IMR-90 (cell line): ENCODE measurements around the gene ASTE1. TPM values are rescaled to one million over a fixed set of nuclear protein-coding genes. Genes with fewer than 3 reads are reported as not detected.

Experiments used
- ATAC-seq: fragments of 200-7000 bp; cut with Tn5 transposase; 2 replicates; pipeline ENCODE4 v1.9.1; 2020; ENCODE audit warnings: low read depth, mild to moderate bottlenecking, moderate library complexity
- BruUV-seq: library from RNA; stranded (reverse); fragments of 400-500 nt; replicated peaks from 2 replicates; lab custom pipeline; 2021; lab: Mats Ljungman, UMichigan
- CTCF ChIA-PET: fragments of 300-600 bp; formaldehyde crosslinking; extraction: SDS; loops from one replicate; lab custom pipeline; 2021; ENCODE audit warnings: antibody characterized with exemption; lab: Yijun Ruan, JAX
- POLR2A ChIA-PET: fragments of 300-600 bp; sonication (Branson Sonifier 250); formaldehyde crosslinking; loops from one replicate; lab custom pipeline; 2022; ENCODE audit warnings: antibody characterized with exemption; ENCODE audit not compliant: unreplicated experiment; lab: Charles Lee
- DNase-seq: peaks from one replicate; pipeline ENCODE4 v3.0.0; 2013
- H2AFZ ChIP-seq: replicated peaks from 2 replicates; pipeline ENCODE3; 2013; ENCODE audit warnings: low read length, mild to moderate bottlenecking; ENCODE audit not compliant: poor library complexity
- H2AK5ac ChIP-seq: 2 replicates; pipeline ENCODE4 v1.6.1; 2013; ENCODE audit warnings: low read depth, low read length, inconsistent platforms
- H2AK9ac ChIP-seq: replicated peaks from 2 replicates; pipeline ENCODE3; 2013; ENCODE audit warnings: mild to moderate bottlenecking, low read depth, low read length, moderate library complexity; ENCODE audit not compliant: poor library complexity
- H2BK120ac ChIP-seq: 2 replicates; pipeline ENCODE4 v1.6.1; 2013; ENCODE audit warnings: low read depth, low read length, inconsistent platforms
- H2BK15ac ChIP-seq: 3 replicates; pipeline ENCODE4 v1.6.1; 2013; ENCODE audit warnings: low read depth, low read length, inconsistent platforms
- H2BK20ac ChIP-seq: 2 replicates; pipeline ENCODE4 v1.6.1; 2013; ENCODE audit warnings: low read depth, mild to moderate bottlenecking, inconsistent platforms, low read length, moderate library complexity
- H2BK5ac ChIP-seq: 2 replicates; pipeline ENCODE4 v1.6.1; 2013; ENCODE audit warnings: mild to moderate bottlenecking, low read depth, low read length, inconsistent platforms; ENCODE audit not compliant: poor library complexity, severe bottlenecking
- H3K14ac ChIP-seq: replicated peaks from 2 replicates; pipeline ENCODE4 v1.6.1; 2013; ENCODE audit warnings: low read depth, low read length, inconsistent platforms
- H3K18ac ChIP-seq: 2 replicates; pipeline ENCODE4 v1.6.1; 2013; ENCODE audit warnings: low read depth, low read length, control low read depth
- H3K23ac ChIP-seq: 2 replicates; pipeline ENCODE4 v1.6.1; 2013; ENCODE audit warnings: low read depth, low read length, inconsistent platforms
- H3K27ac ChIP-seq: 2 replicates; pipeline ENCODE4 v1.5.1; 2013; ENCODE audit warnings: mild to moderate bottlenecking, control low read depth, low read length; ENCODE audit not compliant: insufficient read depth
- H3K27me3 ChIP-seq: 2 replicates; pipeline ENCODE4 v1.6.1; 2013; ENCODE audit warnings: low read length; ENCODE audit not compliant: control insufficient read depth, insufficient read depth
- H3K36me3 ChIP-seq: 2 replicates; pipeline ENCODE4 v1.6.1; 2013; ENCODE audit warnings: low read length, mixed read lengths; ENCODE audit not compliant: control insufficient read depth, insufficient read depth
- H3K4ac ChIP-seq: 2 replicates; pipeline ENCODE4 v1.6.1; 2013; ENCODE audit warnings: low read depth, low read length, inconsistent platforms
- H3K4me1 ChIP-seq: 2 replicates; pipeline ENCODE4 v1.6.1; 2013; ENCODE audit warnings: low read length, mixed read lengths; ENCODE audit not compliant: control insufficient read depth, insufficient read depth
- H3K4me2 ChIP-seq: 2 replicates; pipeline ENCODE4 v1.6.1; 2013; ENCODE audit warnings: low read depth, mild to moderate bottlenecking, control low read depth, low read length, moderate library complexity
- H3K4me3 ChIP-seq: 2 replicates; pipeline ENCODE4 v1.5.1; 2013; ENCODE audit warnings: low read depth, mild to moderate bottlenecking, control low read depth, low read length, moderate library complexity; ENCODE audit not compliant: insufficient read depth
- H3K56ac ChIP-seq: 2 replicates; pipeline ENCODE4 v1.6.1; 2013; ENCODE audit warnings: low read length, inconsistent platforms; ENCODE audit not compliant: insufficient read depth; ENCODE audit errors: extremely low read depth
- H3K79me1 ChIP-seq, 2 experiments: 2 replicates each; pipeline ENCODE4 v1.6.1; 2013; ENCODE audit warnings: low read length in 2 of 2, inconsistent platforms in 1 of 2, low read depth in 1 of 2
- H3K9ac ChIP-seq: 2 replicates; pipeline ENCODE4 v1.6.1; 2013; ENCODE audit warnings: low read depth, low read length, control low read depth
- H3K9me1 ChIP-seq: 2 replicates; pipeline ENCODE4 v1.6.1; 2013; ENCODE audit warnings: low read length, inconsistent platforms; ENCODE audit not compliant: insufficient read depth
- H3K9me3 ChIP-seq: 2 replicates; pipeline ENCODE4 v1.6.1; 2013; ENCODE audit warnings: low read length; ENCODE audit not compliant: control insufficient read depth, insufficient read depth
- H4K20me1 ChIP-seq: 2 replicates; pipeline ENCODE4 v1.6.1; 2013; ENCODE audit warnings: low read length, inconsistent platforms; ENCODE audit not compliant: insufficient read depth
- H4K5ac ChIP-seq: 2 replicates; pipeline ENCODE4 v1.6.1; 2013; ENCODE audit warnings: mild to moderate bottlenecking, low read depth, low read length, control low read depth
- H4K8ac ChIP-seq, 2 experiments: 2 replicates each; pipeline ENCODE4 v1.6.1; 2013; ENCODE audit warnings: low read depth in 2 of 2, low read length in 2 of 2, control low read depth in 1 of 2, inconsistent platforms in 1 of 2
- H4K91ac ChIP-seq: 2 replicates; pipeline ENCODE4 v1.6.1; 2013; ENCODE audit warnings: low read depth, low read length, inconsistent platforms; ENCODE audit not compliant: insufficient read depth
- BHLHE40 ChIP-seq: fragments of 150-350 bp; IDR thresholded peaks from 2 replicates; pipeline ENCODE4 v1.6.1; 2016; ENCODE audit warnings: mild to moderate bottlenecking, low read depth, low read length
- MAFK ChIP-seq: IDR thresholded peaks from 2 replicates; pipeline ENCODE4 v1.6.1; 2012; ENCODE audit warnings: low read depth, low read length, improper control_type of control experiment
- MXI1 ChIP-seq: IDR thresholded peaks from 2 replicates; pipeline ENCODE4 v1.6.1; 2012; ENCODE audit warnings: low read depth, mild to moderate bottlenecking, low read length, moderate library complexity, borderline replicate concordance
- RAD21 ChIP-seq: IDR thresholded peaks from 2 replicates; pipeline ENCODE4 v1.6.1; 2012; ENCODE audit warnings: low read length, improper control_type of control experiment
- WGBS, 2 experiments: methylation state at CpG; one replicate each; pipeline versions ENCODE4 v1.1.5 to v1.1.7; 2013; ENCODE audit warnings: missing lambda C conversion rate in 2 of 2; ENCODE audit not compliant: insufficient read length in 1 of 2; ENCODE audit errors: extremely low coverage in 2 of 2; 5-methylcytosine and 5-hydroxymethylcytosine counted together
- dilution Hi-C: fragments of 300-500 bp; cut with HindIII; formaldehyde crosslinking; loops from one replicate; pipeline ENCODE4 v1.14.3; 2018; ENCODE audit warnings: low sequenced_read_pairs; ENCODE audit not compliant: unreplicated experiment
- in situ Hi-C: fragments of 300-500 bp; cut with MboI; formaldehyde crosslinking; loops from 3 replicates; pipeline ENCODE4 v1.14.3; 2019; ENCODE audit warnings: low sequenced_read_pairs, inconsistent platforms, mixed read lengths
- intact Hi-C: fragments of 100-400 bp; cut with micrococcal nuclease; formaldehyde crosslinking; loops from 2 replicates; pipeline ENCODE4 v1.10.0; 2022
- polyA plus RNA-seq, 3 experiments: library from polyadenylated mRNA; depleted of rRNA; stranded (reverse); fragments of >200 nt; gene quantifications; 2 replicates each; pipeline ENCODE4 v1.2.3, GENCODE V29; 2012; ENCODE audit warnings: low replicate concordance in 1 of 3
- total RNA-seq: library from RNA; depleted of rRNA; stranded (reverse); fragments of >200 nt; gene quantifications from 2 replicates; pipeline ENCODE4 v1.2.3, GENCODE V29; 2012

ASTE1 gene
- total and polyA plus RNA-seq, 2 of the 4 experiments (the other 2 are of a cell fraction), result 3.2 to 7.5 TPM

- Histone ChIP-seq H3K23ac (no peak overlapping the region), H3K27me3 (no peaks in the 10 kb centered on the region), H3K27ac (no peak overlapping the region), H4K91ac (no peak overlapping the region), H3K4ac (no peak overlapping the region), H3K9me1 (0 out of 2 replicates have a peak, but pooled peaks cover 3% of the 10 kb centered on the region), H4K8ac (no peak overlapping the region), H3K9ac (no peak overlapping the region), H3K18ac (no peak overlapping the region), H3K36me3 (peaks cover 9% of the 10 kb centered on the region), H2AFZ (no peak overlapping the region), H3K56ac (no peak overlapping the region), H3K9me3 (no peaks in the 10 kb centered on the region), H3K4me3 (no peak overlapping the region), H3K79me1 (peaks cover 8 to 11% of the 10 kb centered on the region in 2 experiments; a peak in 2 of 4 replicates), H4K20me1 (no peaks in the 10 kb centered on the region), H4K5ac (no peak overlapping the region), H2BK120ac (no peak overlapping the region), H2AK5ac (no peak overlapping the region), H3K14ac (no peak overlapping the region), H2BK5ac (peak overlapping the region; percentile 9), H3K4me2 (no peak overlapping the region), H2BK15ac (no peak overlapping the region), H2AK9ac (no peak overlapping the region), H2BK20ac (no peak overlapping the region), H3K4me1 (peaks cover 4% of the 10 kb centered on the region; the same call in 1 of the 2 replicates)
- in situ Hi-C loops, result loop anchor here (25.0 kb wide), 1 partner anchor 1470 kb away; no protein-coding TSS in a partner anchor
- no TSS peak for BruUV-seq
- dilution Hi-C loops, result no loop called here
- ChIA-PET POLR2A (no interaction called here), CTCF (interaction anchor here (0.6 kb wide), 1 partner anchor 74 kb away, joined by 3 read pairs; no protein-coding TSS in a partner anchor)
- intact Hi-C loops, result loop anchor here (10.0 kb wide), 1 partner anchor 392 kb away; no protein-coding TSS in a partner anchor
- no peak for DNase-seq
- ATAC-seq, result no peak
- TF ChIP-seq RAD21, result no peak
- TF ChIP-seq MAFK, result peak; percentile 93
- TF ChIP-seq MXI1, result no peak
- TF ChIP-seq BHLHE40, result no peak
- no CpG with 5 or more reads among the region's 2 CpGs for WGBS, 2 experiments
Observed at GRCh38 chr3:130967281-130967680, 59.3 kb downstream of the ASTE1 start.
